WTC11 (cell line): ENCODE measurements around the gene CLN5.

Experiments used
- CTCF ChIP-seq: fragments of 200-600 bp; IDR thresholded peaks from 2 replicates; pipeline ENCODE4 v1.8.0; 2022; ENCODE audit warnings: antibody characterized with exemption
- EMX1 ChIP-seq: fragments of 250-450 bp; sonication (Bioruptor Pico); IDR thresholded peaks from 2 replicates; pipeline ENCODE4 v1.8.0; 2021; ENCODE audit warnings: mild to moderate bottlenecking
- ESRRA ChIP-seq: sonication (generic); formaldehyde crosslinking; IDR thresholded peaks from 2 replicates; pipeline ENCODE4 v1.8.1; 2022; ENCODE audit warnings: mild to moderate bottlenecking, missing genetic modification reagents, borderline replicate concordance
- GABPB1 ChIP-seq: sonication (generic); formaldehyde crosslinking; IDR thresholded peaks from 2 replicates; pipeline ENCODE4 v1.8.1; 2023; ENCODE audit warnings: mild to moderate bottlenecking, missing genetic modification reagents
- GTF2I ChIP-seq: fragments of 250-450 bp; sonication (Bioruptor Pico); conservative IDR thresholded peaks from 2 replicates; pipeline ENCODE4 v1.4.0; 2021; ENCODE audit warnings: mild to moderate bottlenecking
- JUN ChIP-seq: sonication (generic); formaldehyde crosslinking; IDR thresholded peaks from 2 replicates; pipeline ENCODE4 v1.8.0; 2023; ENCODE audit warnings: mild to moderate bottlenecking, missing genetic modification reagents
- NFE2L1 ChIP-seq: sonication (generic); formaldehyde crosslinking; IDR thresholded peaks from 2 replicates; pipeline ENCODE4 v1.8.1; 2023; ENCODE audit warnings: missing genetic modification reagents
- SP1 ChIP-seq: sonication (generic); formaldehyde crosslinking; conservative IDR thresholded peaks from 2 replicates; pipeline ENCODE4 v1.8.1; 2022; ENCODE audit warnings: missing genetic modification reagents
- STAT6 ChIP-seq: sonication (generic); formaldehyde crosslinking; conservative IDR thresholded peaks from 2 replicates; pipeline ENCODE4 v1.8.1; 2023; ENCODE audit warnings: mild to moderate bottlenecking, low read depth, missing genetic modification reagents, moderate library complexity
- TP53 ChIP-seq: sonication (generic); formaldehyde crosslinking; IDR thresholded peaks from 2 replicates; pipeline ENCODE4 v1.8.1; 2023; ENCODE audit warnings: mild to moderate bottlenecking, missing genetic modification reagents
- ZNF121 ChIP-seq: sonication (generic); formaldehyde crosslinking; IDR thresholded peaks from 2 replicates; pipeline ENCODE4 v1.8.0; 2023; ENCODE audit warnings: missing genetic modification reagents
- ZNF317 ChIP-seq: sonication (generic); formaldehyde crosslinking; IDR thresholded peaks from 2 replicates; pipeline ENCODE4 v1.8.1; 2023; ENCODE audit warnings: low read depth, mild to moderate bottlenecking, moderate library complexity, missing genetic modification reagents, borderline replicate concordance
- ZNF512 ChIP-seq: sonication (generic); formaldehyde crosslinking; IDR thresholded peaks from 2 replicates; pipeline ENCODE4 v1.8.1; 2022; ENCODE audit warnings: missing genetic modification reagents, borderline replicate concordance
- ZSCAN18 ChIP-seq: fragments of 250-450 bp; sonication (Bioruptor Pico); IDR thresholded peaks from 2 replicates; pipeline ENCODE4 v2.1.2; 2022; ENCODE audit warnings: mild to moderate bottlenecking, moderate library complexity

- TF ChIP-seq CTCF = no peak
- no peak for TF ChIP-seq JUN
- TF ChIP-seq SP1 (CRISPR knock-in tag) = no peak
- no peak for TF ChIP-seq NFE2L1
- TF ChIP-seq STAT6 (CRISPR knock-in tag) = no peak
- no peak for TF ChIP-seq ZNF512
- TF ChIP-seq GABPB1 = no peak
- TF ChIP-seq GTF2I = no peak
- no peak for TF ChIP-seq TP53 (CRISPR knock-in tag)
- TF ChIP-seq ZNF121 = no peak
- no peak for TF ChIP-seq ZNF317 (CRISPR knock-in tag)
- TF ChIP-seq EMX1 (CRISPR knock-in tag) = no peak
- TF ChIP-seq ESRRA (CRISPR knock-in tag) = no peak
- TF ChIP-seq ZSCAN18 = no peak
Measured at GRCh38 chr13:76948149-76948548, 43.7 kb upstream of the CLN5 start, which contains the start of gene ACOD1.
